HCT116 (cell line): ENCODE data around the gene MNT. TPM values are rescaled to one million over a fixed set of nuclear protein-coding genes. Genes with fewer than 3 reads are reported as not detected.

Experiments used
- CBX3 ChIP-seq: IDR thresholded peaks from 2 replicates; pipeline ENCODE4 v1.6.1; 2012; ENCODE audit warnings: low read depth
- EGR1 ChIP-seq: IDR thresholded peaks from 2 replicates; pipeline ENCODE4 v1.6.1; 2012; ENCODE audit warnings: low read depth
- ELF1 ChIP-seq: IDR thresholded peaks from 2 replicates; pipeline ENCODE4 v1.6.1; 2012; ENCODE audit warnings: low read depth, borderline replicate concordance
- EZH2 ChIP-seq: fragments of 200-600 bp; sonication (generic); IDR thresholded peaks from 2 replicates; pipeline ENCODE4 v1.6.1; 2017; ENCODE audit warnings: antibody characterized with exemption, mixed run types
- EZH2phosphoT487 ChIP-seq: fragments of 200-600 bp; IDR thresholded peaks from 2 replicates; pipeline ENCODE4 v1.6.1; 2018; ENCODE audit warnings: antibody characterized with exemption, borderline replicate concordance
- FOSL1 ChIP-seq: IDR thresholded peaks from 2 replicates; pipeline ENCODE4 v1.6.1; 2012; ENCODE audit warnings: low read depth
- RAD21 ChIP-seq: IDR thresholded peaks from 2 replicates; pipeline ENCODE4 v1.6.1; 2012; ENCODE audit warnings: low read depth, mild to moderate bottlenecking
- SP1 ChIP-seq: IDR thresholded peaks from 2 replicates; pipeline ENCODE4 v1.6.1; 2012; ENCODE audit warnings: low read depth
- SRF ChIP-seq: IDR thresholded peaks from 2 replicates; pipeline ENCODE4 v1.6.1; 2012; ENCODE audit warnings: low read depth
- TCF7L2 ChIP-seq: IDR thresholded peaks from 2 replicates; pipeline ENCODE4 v1.7.0; 2011; ENCODE audit warnings: borderline replicate concordance, inconsistent platforms; ENCODE audit not compliant: insufficient read depth, insufficient read length; ENCODE audit errors: extremely low read depth
- ZFX ChIP-seq: fragments of 450-650 bp; IDR thresholded peaks from 2 replicates; pipeline ENCODE4 v1.6.1; 2017
- total RNA-seq: library from RNA; stranded (reverse); gene quantifications from one replicate; pipeline ENCODE4 v1.2.1, GENCODE V29; 2021; ENCODE audit not compliant: unreplicated experiment
- TF ChIP-seq, protein P1 (sequence below), 3 experiments: fragments of 200-600 bp in 1 of 3; sonication (generic) in 1 of 3; IDR thresholded peaks in 2 of 3; conservative IDR thresholded peaks in 1 of 3; 2 replicates each; pipeline ENCODE4 v1.5.1; 2012 to 2017; ENCODE audit warnings: low read depth in 2 of 3, low read length in 2 of 3, antibody characterized with exemption in 1 of 3, borderline replicate concordance in 1 of 3, control low read depth in 1 of 3, mild to moderate bottlenecking in 1 of 3, mixed read lengths in 1 of 3, mixed run types in 1 of 3, moderate library complexity in 1 of 3; ENCODE audit not compliant: insufficient read depth in 1 of 3
- TF ChIP-seq, protein P2 (sequence below): IDR thresholded peaks from 2 replicates; pipeline ENCODE4 v1.6.1; 2012
- TF ChIP-seq, protein P3 (sequence below): IDR thresholded peaks from 2 replicates; pipeline ENCODE4 v1.6.1; 2011; ENCODE audit warnings: mild to moderate bottlenecking, low read length, moderate library complexity; ENCODE audit not compliant: insufficient replicate concordance; ENCODE audit errors: extremely low read depth

The MNT gene
- total RNA-seq, 1 experiment from 2014 or later = 37.0 TPM

DNA sequence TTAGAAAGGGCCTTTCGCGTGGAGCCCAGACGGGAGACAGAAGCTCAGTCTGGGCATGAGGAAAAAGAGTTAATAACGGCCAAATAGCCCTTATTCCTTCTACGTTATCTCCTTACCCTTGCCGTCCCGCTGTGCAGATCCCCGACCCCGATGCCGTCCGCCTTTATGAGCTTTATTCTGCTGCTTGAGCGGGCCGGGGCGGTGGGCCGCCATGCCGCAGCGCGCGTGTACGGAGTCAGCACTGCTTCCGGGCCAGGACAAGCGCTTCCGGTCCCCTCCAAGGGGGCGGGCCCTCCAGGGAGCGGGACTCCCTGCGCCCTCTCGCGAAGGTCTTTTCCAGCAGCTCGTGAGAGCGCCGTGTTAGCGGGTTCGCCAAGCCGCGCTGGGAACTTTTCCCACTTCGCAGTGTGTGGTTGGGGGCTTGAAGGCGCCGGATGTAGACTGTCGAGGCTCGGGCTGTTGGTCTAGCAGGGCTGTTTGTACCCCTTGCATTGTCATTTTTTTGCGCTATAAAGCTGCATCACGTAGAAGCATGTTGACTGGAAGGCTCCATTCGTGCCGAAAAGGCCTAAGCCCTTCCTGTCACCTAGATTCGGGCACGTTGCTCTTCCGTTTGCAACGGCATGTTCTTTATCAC is 64.5 kb downstream of the MNT start, which contains the start of gene TSR1 (continued):
- TF ChIP-seq, protein P1, sequence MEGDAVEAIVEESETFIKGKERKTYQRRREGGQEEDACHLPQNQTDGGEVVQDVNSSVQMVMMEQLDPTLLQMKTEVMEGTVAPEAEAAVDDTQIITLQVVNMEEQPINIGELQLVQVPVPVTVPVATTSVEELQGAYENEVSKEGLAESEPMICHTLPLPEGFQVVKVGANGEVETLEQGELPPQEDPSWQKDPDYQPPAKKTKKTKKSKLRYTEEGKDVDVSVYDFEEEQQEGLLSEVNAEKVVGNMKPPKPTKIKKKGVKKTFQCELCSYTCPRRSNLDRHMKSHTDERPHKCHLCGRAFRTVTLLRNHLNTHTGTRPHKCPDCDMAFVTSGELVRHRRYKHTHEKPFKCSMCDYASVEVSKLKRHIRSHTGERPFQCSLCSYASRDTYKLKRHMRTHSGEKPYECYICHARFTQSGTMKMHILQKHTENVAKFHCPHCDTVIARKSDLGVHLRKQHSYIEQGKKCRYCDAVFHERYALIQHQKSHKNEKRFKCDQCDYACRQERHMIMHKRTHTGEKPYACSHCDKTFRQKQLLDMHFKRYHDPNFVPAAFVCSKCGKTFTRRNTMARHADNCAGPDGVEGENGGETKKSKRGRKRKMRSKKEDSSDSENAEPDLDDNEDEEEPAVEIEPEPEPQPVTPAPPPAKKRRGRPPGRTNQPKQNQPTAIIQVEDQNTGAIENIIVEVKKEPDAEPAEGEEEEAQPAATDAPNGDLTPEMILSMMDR (IDR thresholded peaks at IDR 0.05 in 2 of 3, conservative IDR thresholded peaks at IDR 0.05 in 1 of 3; ENCODE audit: borderline replicate concordance in 1 of 3, insufficient read depth in 1 of 3, low read depth in 2 of 3, low read length in 2 of 3) = no peak
- TF ChIP-seq FOSL1 = no peak
- TF ChIP-seq, protein P2, sequence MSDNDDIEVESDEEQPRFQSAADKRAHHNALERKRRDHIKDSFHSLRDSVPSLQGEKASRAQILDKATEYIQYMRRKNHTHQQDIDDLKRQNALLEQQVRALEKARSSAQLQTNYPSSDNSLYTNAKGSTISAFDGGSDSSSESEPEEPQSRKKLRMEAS = peak; percentile 97
- peak; percentile 76 for TF ChIP-seq ZFX
- no peak for TF ChIP-seq RAD21
- TF ChIP-seq TCF7L2 = no peak
- TF ChIP-seq, protein P3, sequence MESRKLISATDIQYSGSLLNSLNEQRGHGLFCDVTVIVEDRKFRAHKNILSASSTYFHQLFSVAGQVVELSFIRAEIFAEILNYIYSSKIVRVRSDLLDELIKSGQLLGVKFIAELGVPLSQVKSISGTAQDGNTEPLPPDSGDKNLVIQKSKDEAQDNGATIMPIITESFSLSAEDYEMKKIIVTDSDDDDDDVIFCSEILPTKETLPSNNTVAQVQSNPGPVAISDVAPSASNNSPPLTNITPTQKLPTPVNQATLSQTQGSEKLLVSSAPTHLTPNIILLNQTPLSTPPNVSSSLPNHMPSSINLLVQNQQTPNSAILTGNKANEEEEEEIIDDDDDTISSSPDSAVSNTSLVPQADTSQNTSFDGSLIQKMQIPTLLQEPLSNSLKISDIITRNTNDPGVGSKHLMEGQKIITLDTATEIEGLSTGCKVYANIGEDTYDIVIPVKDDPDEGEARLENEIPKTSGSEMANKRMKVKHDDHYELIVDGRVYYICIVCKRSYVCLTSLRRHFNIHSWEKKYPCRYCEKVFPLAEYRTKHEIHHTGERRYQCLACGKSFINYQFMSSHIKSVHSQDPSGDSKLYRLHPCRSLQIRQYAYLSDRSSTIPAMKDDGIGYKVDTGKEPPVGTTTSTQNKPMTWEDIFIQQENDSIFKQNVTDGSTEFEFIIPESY = peak; percentile 76
- no peak for TF ChIP-seq SRF
- TF ChIP-seq ELF1 = no peak; the same call in 1 of the 2 replicates
- TF ChIP-seq EGR1 = peak; percentile 68; the same call in 1 of the 2 replicates
- TF ChIP-seq EZH2 = no peak
- no peak for TF ChIP-seq CBX3
- TF ChIP-seq SP1 = peak; percentile 55; the same call in 1 of the 2 replicates
- no peak for TF ChIP-seq EZH2phosphoT487
